HG02840 (cell line): ENCODE results near the gene TNIK.
A peak's percentile ranks its signal among the peaks of the same experiment; 100 is the strongest.

Experiments
- ATAC-seq: cut with Tn5 transposase; IDR thresholded peaks from one replicate; pipeline ENCODE4 v1.9.1; 2021; ENCODE audit warnings: mild to moderate bottlenecking, moderate library complexity, moderate number of reproducible peaks; ENCODE audit not compliant: unreplicated experiment, low FRiP score

Gene TNIK

GRCh38 chr3:171268677-171269076, 191.5 kb downstream of the TNIK start:
- no peak for ATAC-seq

DNA sequence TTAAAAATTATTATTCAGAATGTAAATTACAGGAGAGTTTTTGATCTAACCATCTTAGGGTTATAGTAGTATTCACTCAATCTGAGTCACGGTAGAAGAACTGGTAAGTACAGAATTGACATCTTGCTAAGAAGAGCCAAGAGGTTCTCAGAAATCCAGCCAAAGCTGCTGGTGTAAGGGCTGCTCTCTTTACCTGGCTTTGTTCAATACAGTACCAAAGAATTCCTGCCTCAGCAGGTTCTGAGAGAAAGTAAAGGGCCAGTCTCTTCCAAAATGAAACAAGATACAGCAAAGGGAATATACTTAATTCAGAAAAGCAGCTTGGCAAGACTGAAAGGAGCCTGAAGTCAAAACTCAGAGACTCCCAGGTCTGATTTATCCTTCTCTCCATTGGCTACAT, 193.1 kb downstream of the TNIK start:
- ATAC-seq = no peak

DNA sequence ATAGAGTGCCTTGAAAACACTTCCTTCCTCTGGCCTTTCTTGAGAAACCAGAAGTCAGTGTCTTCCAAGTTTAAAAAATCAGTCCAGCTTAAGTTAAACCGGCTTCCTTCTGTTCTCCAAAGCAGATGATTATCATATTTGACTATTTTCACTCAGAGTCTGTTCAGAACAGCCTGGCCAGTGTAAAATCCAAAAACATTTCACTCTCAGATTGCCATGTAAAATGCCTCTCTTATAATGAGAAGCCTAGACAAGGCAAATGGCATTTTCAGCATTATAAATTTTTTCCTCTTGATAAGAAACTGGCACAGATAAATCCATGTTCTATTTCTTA, 193.5 kb downstream of the TNIK start:
- ATAC-seq = no peak

- ATAC-seq = no peak
Observed at GRCh38 chr3:171266034-171266739, 194.0 kb downstream of the TNIK start.

GRCh38 chr3:171264758-171265157, 195.4 kb downstream of the TNIK start:
- no peak for ATAC-seq

DNA sequence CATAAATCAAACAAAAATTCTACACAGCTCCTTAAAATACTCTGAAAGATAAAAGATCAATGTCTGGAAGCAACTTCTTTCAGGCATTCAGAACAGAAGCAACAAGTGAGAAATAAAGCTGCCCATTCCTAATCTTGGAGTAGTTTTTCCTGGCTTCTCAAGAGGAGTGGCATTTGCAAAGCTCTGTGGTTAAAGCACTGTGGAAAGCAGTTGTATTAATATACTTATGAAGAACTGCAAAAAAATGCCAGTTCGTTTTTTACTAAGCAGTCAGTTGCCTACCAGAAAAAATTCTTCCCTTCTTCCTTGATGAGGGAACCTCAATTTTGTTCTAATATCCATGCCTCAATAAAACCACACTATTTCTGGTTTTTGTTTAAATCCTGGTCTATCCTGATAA, 197.8 kb downstream of the TNIK start:
- no peak for ATAC-seq

GRCh38 chr3:171261487-171261886, 198.7 kb downstream of the TNIK start:
- no peak for ATAC-seq

DNA sequence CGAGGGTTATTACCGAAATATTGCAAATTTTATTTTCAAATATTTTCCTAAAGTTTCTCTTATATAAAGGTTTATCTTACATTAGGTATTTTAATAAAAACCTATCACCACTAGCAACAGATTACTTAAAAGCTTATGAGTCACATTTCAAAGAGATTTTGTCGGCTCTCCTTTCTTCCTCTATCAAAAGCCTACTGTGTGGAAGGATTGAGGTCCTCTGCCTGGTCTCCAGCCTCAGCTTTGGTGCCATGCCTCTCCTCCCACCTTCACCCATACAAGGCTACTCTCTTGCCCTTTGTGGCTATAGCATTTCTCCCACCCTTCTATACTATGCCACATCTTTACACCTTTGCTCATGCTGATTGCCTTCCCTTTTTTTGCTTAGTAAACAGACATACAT, 199.3 kb downstream of the TNIK start:
- ATAC-seq = no peak

- ATAC-seq = no peak
Observed at GRCh38 chr3:171260466-171260865, 199.7 kb downstream of the TNIK start.

DNA sequence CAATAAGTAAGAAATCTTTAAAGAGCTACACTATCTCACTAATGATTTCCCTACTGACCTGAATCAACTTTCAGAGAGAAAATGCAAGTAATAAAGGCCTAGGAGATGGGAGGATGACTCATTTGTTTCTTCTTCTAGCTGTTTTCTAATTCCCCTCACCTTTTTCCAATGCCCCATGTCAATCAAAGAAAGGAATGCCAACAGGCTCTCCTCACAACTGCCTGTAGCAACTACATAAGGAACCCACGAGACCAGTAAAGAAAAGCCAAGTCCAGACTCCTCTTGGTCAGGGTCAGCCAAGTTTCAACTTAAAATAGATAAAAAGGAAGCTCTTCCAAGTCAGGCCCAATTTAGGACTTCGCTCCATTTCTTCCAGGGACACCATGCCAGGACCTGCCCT, 201.9 kb downstream of the TNIK start:
- ATAC-seq = no peak

GRCh38 chr3:171257251-171258203, 202.7 kb downstream of the TNIK start:
- ATAC-seq = peak; percentile 37

DNA sequence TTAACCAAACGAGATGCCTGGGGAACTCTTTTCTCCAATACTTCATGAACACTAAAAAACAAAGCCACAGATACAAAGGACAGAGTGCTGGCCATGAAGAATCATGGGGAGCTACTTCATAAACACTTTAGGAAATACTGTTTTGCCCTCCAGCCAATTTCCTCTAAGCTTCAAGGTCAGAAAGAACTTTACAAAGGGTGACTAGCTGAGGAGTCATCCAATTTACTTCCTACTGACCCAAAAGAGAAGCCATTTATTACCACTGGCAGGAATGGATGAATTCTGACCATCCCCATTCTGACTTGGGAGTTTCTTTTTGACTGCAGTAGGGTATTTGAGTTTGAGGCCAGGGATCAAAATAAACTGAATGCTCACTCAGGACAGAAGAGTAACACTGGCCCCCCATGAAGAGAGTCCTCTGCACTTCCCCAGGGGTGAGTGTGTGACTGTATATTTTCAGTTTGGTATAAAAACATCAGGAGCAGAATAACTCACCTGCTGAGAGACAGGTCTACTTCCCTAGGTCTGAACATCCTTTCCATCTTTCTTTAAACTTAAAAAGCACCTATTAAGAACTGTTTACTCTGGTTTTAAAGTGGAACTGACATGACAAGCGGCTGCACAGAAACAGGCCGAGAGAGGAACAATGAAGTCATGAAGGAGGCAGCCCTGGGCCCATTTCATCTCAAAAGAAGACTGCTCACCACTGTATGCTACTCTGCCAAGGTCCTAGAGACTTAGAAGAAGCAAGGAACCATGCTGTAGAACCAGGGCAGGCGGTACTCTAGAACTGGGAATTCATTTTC, 203.6 kb downstream of the TNIK start:
- no peak for ATAC-seq

- ATAC-seq = peak; percentile 74
Observed at GRCh38 chr3:171255236-171255806, 204.9 kb downstream of the TNIK start.

DNA sequence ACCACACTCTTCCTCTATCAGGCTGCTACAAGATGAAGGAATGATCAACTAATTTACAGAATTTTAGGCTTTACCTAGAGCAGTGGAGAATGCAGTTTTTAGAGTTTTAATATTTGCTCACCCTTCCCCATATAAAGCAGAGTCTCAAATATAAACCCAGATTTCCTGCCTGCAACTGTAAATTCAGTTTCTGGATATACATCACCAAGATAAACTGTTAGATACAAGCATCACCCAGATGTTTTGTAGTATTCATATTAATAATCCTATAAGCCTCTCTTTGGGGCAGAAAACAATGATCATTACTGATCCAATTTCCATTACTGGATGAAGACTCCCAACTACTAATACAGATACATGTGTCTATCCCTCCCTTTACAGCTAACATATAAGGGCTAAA, 205.9 kb downstream of the TNIK start:
- ATAC-seq = no peak

DNA sequence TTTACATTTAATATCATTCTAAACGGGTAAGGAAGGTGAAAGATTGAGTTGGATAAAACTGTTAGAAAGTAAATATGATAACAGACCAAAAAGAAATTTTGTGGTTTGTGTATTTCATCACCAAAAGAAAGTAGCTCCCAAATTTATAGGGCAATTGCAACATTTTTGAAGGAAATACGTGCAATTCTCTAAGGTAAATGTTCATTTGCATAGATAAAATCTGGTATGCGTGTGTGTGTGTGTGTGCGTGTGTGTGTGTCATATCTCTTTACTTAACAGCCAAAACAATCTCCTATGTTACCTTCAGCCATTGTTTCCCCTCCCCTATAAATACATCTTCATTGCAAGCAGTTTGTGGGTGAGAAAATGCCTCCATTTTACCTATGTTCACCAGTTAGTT, 208.4 kb downstream of the TNIK start:
- no peak for ATAC-seq

GRCh38 chr3:171250444-171250843, 209.8 kb downstream of the TNIK start:
- no peak for ATAC-seq

DNA sequence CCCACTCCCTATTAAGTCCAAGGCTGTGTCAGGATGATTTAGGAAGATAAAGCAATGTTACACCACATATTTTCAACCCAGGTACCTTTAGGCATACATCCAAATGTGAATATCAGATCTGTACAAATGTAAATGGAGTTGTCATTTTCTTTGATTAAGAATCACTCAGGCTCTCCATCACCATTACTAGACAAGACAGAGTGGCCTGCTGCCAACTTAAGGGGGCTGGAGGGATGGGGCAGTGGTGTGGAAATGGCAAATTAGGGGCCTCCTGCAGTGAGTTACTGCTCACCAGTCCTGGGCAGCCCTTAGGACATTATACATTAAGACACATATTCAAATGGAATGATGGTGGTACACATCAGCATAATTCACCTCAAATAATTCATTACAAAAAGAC, 211.0 kb downstream of the TNIK start:
- ATAC-seq = peak; percentile 12

GRCh38 chr3:171248426-171249111, 211.6 kb downstream of the TNIK start:
- ATAC-seq = peak; percentile 78

DNA sequence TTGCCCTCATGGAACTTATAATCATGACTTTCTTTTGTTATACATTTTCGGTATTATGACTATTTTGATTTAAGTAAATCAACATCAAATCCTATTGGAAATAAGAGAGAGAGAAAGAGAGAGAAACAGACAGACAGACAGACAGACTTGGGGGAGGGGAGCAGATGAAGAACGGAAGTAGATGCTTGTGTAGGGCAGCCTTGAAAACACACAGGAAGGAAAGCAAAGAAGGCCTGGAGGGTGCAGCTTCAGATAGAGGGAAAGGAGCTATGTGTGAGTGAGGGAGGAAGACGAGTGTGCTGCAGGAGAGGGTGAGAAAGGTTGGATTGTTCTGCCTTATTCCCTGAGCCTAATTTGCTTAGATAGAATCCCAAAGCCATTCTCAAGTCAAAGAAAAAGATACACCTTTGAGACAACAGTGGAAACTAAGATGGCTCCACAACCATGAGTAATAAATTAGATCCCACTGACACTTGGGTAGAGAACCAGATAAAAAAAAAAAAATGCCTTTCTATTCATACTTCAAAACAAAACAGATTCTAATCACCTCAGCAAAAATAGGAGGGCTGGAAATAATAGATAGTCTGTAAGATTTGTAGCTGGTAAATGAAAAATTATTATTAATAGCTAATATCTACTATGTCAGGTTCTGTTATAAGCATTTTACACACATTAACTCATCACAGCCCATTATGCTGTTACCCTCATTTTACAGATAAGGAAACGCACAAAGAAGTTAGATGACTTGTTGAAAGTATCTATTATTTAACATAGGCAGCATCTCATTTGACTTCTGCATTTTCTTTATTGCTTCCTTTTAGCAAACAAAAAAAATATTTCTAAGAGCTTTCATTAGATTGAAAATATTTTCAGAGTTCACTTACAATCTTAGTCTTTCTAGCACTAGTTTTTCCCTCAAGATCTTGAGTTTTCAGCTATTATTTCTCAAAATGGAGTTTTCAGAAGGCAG, 214.1 kb downstream of the TNIK start:
- ATAC-seq = no peak
